ENCODE results near the gene NUDCD3. TPM values are rescaled to one million over a fixed set of nuclear protein-coding genes. Genes with fewer than 3 reads are reported as not detected.
A peak's percentile ranks its signal among the peaks of the same experiment; 100 is the strongest.

Gene NUDCD3
- total RNA-seq, 1 donor from 2014 or later = 71.7 TPM

- no peak for TF ChIP-seq CTCF (IDR thresholded peaks at IDR 0.05; ENCODE audit: insufficient read depth, low read length, poor library complexity, severe bottlenecking)
- Histone ChIP-seq H3K27me3 (ENCODE audit: control insufficient read depth, insufficient read depth, low read length) (no peaks in the 10 kb centered on the region), H3K4me3 (ENCODE audit: low read depth, low read length) (no peak overlapping the region), H3K36me3 (ENCODE audit: control insufficient read depth, insufficient read depth, low read length) (peaks cover 3% of the 10 kb centered on the region)
- no peak for DNase-seq (ENCODE audit: low read depth)
Observed at GRCh38 chr7:44381494-44382220, 108.8 kb downstream of the NUDCD3 start.

GRCh38 chr7:44380831-44381493 is 109.5 kb downstream of the NUDCD3 start:
- peaks cover 3% of the 10 kb centered on the region for H3K36me3 ChIP-seq (ENCODE audit: control insufficient read depth, insufficient read depth, low read length)
- DNase-seq (ENCODE audit: low read depth) = no peak
- no peaks in the 10 kb centered on the region for H3K27me3 ChIP-seq (ENCODE audit: control insufficient read depth, insufficient read depth, low read length)
- no peak for TF ChIP-seq CTCF (IDR thresholded peaks at IDR 0.05; ENCODE audit: insufficient read depth, low read length, poor library complexity, severe bottlenecking)
- H3K4me3 ChIP-seq (ENCODE audit: low read depth, low read length) = no peak overlapping the region

GRCh38 chr7:44380189-44380830 is 110.1 kb downstream of the NUDCD3 start:
- peaks cover 3% of the 10 kb centered on the region for H3K36me3 ChIP-seq (ENCODE audit: control insufficient read depth, insufficient read depth, low read length)
- DNase-seq (ENCODE audit: low read depth) = no peak
- H3K4me3 ChIP-seq (ENCODE audit: low read depth, low read length) = no peak overlapping the region
- no peaks in the 10 kb centered on the region for H3K27me3 ChIP-seq (ENCODE audit: control insufficient read depth, insufficient read depth, low read length)
- TF ChIP-seq CTCF (IDR thresholded peaks at IDR 0.05; ENCODE audit: insufficient read depth, low read length, poor library complexity, severe bottlenecking) = no peak

GRCh38 chr7:44379366-44380188 is 110.9 kb downstream of the NUDCD3 start:
- DNase-seq (ENCODE audit: low read depth) = no peak
- Histone ChIP-seq H3K4me3 (ENCODE audit: low read depth, low read length) (no peak overlapping the region), H3K27me3 (ENCODE audit: control insufficient read depth, insufficient read depth, low read length) (no peaks in the 10 kb centered on the region), H3K36me3 (ENCODE audit: control insufficient read depth, insufficient read depth, low read length) (peaks cover 3% of the 10 kb centered on the region)
- TF ChIP-seq CTCF (IDR thresholded peaks at IDR 0.05; ENCODE audit: insufficient read depth, low read length, poor library complexity, severe bottlenecking) = no peak

- no peak for TF ChIP-seq CTCF (IDR thresholded peaks at IDR 0.05; ENCODE audit: insufficient read depth, low read length, poor library complexity, severe bottlenecking)
- Histone ChIP-seq H3K27me3 (ENCODE audit: control insufficient read depth, insufficient read depth, low read length) (no peaks in the 10 kb centered on the region), H3K36me3 (ENCODE audit: control insufficient read depth, insufficient read depth, low read length) (peaks cover 3% of the 10 kb centered on the region), H3K4me3 (ENCODE audit: low read depth, low read length) (no peak overlapping the region)
- peak; percentile 43 for DNase-seq (ENCODE audit: low read depth)
Observed at GRCh38 chr7:44378744-44379143, 111.7 kb downstream of the NUDCD3 start.
